KG1 (cell line): ENCODE data around the gene HCN4.
"Not testable (repeated sequence)": the region's sequence is repeated elsewhere in the genome, so short reads cannot be mapped to it uniquely, and the experiment has no call there.

ENCODE experiments used
- DNase-seq: peaks from one replicate; lab custom pipeline; 2025; lab: John Stamatoyannopoulos, UW

Gene HCN4

GRCh38 chr15:73368301-73369136 is at the start of gene HCN4:
Gene HCN4, minus strand, starts transcription at chr15:73368958. Its CDS starts 688 bp downstream, at chr15:73368270.
- DNase-seq: no peak

DNA sequence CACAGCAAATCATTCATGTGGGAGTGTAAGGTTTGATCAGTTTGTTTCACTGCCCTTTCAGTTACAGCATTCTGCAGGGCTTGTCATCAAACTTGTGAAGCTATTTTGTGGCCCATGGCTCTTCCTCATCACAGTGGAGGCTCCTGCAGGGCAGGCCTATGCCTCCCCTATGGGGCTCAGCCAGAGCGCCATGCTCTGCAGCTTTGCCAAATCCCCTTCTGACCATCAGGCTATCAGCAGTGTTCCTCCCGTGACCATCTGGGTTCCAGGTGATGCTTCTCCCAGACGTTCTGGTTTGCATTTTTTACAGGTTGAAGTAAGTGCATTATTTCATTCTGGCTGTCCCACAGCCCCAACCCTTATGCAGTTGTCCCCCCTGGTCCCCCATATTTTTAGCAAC is 46.1 kb upstream of the HCN4 start:
- DNase-seq: no peak

- DNase-seq: no peak
These were observed 34.4 kb upstream of the HCN4 start for GRCh38 chr15:73403171-73403570.

DNA sequence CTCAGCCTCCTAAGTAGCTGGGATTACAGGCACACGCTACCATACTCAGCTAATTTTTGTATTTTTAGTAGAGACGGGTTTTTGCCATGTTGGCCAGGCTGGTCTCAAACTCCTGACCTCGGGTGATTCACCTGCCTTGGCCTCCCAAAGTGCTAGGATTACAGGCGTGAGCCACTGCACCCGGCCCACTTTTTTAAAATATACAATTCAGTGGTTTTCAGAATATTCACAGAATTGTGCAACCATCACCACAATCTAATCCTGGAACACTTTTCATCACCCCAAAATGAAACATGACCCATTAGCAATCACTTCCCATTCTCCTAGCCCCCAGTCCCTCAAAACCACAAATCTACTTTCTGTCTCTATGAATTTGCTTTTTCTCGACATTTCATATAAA is 31.5 kb upstream of the HCN4 start:
- DNase-seq: not testable (repeated sequence)

DNA sequence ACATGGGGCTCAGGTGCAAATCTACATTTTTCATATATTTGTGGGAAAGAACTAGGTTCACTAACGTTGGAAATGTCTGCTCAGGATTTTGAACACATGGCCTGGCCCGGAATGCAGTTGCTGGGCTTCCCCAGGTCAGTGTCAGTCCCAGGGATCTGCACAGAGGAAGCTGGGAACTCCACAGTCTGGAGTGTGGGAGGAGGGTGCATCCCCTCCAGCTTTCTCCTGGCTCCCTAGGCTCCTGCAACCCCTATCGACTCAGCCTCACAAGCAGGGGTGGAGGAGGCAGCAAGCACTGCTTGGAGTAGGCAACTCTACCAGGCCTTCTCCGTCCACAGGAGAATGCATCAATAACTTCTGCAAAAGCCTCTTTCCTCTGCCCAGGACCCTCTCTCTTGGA is 30.1 kb upstream of the HCN4 start:
- DNase-seq: no peak

DNA sequence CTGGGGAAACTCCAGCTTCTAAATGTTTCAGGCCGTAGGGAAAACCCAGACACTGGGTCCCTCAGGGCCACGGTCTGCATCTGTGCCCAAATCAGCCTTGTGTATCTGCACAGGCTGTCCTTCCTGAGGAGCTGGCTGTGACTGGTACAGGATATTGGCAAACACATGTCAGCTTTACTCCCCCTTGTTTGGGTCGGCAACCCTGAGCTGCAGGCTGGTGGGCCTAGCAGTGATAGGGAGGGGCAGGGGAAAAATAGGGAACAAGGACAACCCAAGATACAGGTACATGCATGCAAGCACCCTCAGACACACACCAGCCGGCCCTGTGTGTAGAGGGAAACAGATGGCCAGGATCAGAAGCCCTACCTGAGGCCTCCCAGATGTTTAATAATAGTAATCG is 28.7 kb upstream of the HCN4 start:
- no peak for DNase-seq

DNA sequence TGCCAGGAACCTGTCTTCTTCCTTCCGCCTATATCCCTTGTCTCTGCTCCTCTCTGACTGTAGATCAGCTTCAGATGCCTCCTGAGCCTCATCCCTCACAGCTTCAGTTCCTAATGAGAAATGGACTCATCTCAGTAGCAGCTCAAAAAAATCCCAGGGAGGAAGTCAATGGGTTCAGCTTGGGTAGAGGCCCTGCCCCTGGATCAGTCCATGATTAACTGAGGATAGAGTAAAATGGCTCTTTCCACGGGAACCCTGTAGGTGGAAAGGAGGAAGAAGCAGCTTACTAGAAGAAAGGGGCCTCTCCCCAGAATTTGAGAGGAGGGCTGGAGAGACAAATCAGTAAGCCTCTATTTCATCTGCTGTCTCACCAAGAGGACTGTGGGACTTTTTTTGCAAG is 26.9 kb upstream of the HCN4 start:
- no peak for DNase-seq

DNA sequence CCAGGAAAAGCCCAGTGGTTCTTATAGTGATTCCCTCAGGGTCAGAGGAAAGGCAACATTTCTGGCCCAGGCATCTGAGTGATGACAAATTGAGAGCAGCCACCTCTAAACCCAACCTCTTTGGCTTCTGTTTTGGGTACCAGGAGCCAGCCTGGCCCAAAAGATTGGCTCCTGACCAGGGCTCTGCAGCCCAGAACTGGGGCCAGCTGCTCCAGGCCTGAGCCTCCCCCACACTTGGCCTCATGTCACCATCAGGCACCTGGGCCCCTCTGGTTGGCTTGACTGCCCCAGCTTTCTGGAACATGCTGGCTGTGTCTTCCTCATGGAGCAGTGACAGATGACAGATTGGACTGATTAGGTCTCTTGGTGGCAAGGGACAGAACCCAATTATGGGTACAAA is 26.0 kb upstream of the HCN4 start:
- no peak for DNase-seq

- no peak for DNase-seq
These were observed 24.6 kb upstream of the HCN4 start for GRCh38 chr15:73393336-73393735.

- no peak for DNase-seq
These were observed 23.3 kb upstream of the HCN4 start for GRCh38 chr15:73392025-73392424.

GRCh38 chr15:73391128-73391872 is 22.5 kb upstream of the HCN4 start:
- no peak for DNase-seq

DNA sequence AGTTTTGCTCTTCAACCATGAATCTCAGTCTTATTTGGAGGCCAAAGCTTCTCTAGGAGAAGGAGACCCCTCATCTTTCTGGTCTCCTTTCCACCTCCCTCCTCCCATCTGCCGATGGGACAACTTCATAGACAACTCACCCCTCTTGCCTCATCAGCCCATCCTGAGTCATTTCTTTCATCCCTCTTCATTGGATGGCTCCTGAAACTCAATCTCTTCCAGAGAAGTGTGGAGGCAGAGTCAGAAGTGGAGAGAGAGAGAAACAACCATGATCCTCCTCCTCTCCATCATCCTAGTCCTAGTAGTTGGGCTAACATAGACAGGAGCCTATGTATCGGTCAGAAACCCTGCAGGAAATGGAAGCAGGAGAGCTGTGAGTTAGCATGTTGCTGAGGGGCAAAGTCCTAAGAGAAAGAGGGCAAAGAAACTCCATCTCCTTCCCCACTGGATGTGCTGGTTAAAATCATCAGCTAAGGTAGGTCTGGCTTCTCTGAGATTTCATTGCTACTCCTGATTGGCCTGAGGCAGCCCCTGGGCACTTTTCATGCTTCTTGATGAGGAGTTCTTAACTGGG is 21.3 kb upstream of the HCN4 start:
- DNase-seq: no peak

DNA sequence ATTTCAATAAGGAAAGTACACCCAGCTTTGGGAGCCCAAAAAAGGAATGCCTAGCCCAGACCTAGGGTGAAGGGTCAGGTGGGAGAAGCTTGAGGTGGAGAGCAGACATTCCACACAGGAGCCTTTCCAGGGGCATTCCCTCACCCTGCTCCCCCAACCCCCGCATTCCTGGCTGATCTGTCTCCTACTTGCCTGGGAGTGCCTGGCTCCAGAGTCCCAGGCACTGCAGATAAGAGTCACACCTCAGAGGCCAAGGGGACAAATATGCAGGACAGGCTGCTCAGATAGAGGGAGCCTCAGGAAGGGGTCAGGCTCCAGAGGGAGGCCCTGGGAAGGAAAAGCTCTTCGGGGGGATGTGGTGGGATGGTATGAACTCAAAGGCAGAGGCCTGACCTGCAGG is 20.8 kb upstream of the HCN4 start:
- no peak for DNase-seq

DNA sequence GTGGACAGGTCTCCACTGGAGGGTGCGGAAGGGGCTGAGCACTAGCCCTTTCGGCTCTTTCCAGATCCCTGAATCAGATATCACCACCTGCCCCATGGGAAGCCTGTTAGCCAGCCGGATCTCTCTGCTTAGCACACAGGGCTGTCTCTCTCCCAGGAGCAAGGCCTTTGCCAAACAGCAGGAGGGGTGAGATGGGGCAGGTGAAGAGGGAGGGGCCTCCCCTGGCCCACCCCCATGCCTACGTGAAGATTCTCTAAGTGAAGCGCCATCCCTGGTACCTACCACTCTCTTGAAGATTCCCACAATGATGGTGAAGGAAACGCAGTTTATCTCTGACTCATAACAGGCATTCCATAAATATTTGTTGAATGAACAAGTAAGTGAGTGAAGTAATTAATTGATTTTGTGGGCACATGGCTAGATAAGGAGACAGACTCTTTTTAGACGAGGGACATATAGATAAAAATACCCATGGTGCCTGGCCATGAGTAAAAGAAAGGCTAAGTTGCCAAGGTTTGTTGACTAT is 19.6 kb upstream of the HCN4 start:
- no peak for DNase-seq

DNA sequence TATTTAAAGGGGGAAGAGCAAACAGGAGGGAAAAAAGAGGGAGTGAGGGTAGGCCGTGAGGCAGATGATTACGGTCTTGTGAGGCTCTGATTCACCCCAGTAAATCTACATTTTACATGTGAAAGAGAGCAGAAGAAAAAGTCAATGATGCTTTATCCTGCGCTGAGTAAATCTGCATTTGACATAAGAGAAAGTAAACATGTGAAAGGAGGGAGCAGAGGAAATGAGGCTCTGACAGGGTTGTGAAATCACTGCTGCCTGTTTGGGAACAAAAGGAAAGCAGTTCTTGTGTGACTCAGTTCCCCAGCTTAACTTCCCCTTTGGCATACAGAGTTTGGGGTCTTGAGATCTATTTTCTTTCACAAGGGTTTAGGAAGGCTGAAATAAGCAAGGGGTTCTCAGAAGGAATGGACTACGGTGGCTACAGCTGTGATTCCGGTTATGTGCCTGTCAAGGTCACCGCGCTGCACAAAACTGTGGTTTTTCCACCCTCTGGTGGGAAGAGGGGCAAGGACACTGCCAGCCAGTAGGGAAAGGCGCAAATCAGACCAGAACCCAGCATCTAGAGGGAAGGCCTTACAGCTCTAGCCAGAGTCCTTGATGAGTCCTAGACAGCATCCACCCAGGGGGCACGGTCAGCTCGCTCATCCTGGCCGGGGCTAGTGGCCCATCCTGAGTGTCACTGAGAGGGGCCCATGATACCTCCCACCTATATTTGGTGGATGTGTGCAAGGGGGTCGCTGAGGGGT is 18.9 kb upstream of the HCN4 start:
- DNase-seq: no peak

DNA sequence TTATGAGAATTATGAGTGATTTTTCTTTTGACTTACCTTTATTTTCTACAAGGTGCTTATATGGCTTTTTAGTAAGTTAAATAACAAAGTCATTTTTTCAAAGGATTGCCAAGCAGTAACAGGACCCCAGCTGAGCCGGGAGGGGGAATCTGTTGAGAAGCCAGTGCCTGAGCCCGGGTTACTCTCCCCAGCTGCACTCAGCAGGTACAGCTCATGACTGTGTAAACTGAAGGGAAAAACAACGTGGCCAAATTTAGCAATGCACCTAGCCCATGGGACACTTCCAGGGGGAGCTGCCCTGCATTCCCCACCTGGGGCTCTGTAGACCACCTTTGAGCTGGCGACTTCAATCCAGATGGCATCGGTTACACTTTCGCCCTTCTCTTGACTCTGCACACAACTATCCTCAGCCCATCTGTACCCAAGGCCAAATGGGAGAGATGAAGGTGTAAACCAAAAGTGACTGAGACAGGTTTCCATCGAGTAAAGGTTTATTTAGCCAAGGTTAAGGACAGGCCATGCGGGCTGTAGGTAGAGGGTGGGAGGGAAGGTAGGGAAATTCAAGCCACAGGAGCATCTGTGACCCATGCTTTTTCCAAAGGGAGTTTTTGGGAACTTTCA is 18.2 kb upstream of the HCN4 start:
- no peak for DNase-seq

GRCh38 chr15:73386238-73386637 is 17.5 kb upstream of the HCN4 start:
- DNase-seq: no peak

- DNase-seq: no peak
These were observed 16.4 kb upstream of the HCN4 start for GRCh38 chr15:73385205-73385604.

DNA sequence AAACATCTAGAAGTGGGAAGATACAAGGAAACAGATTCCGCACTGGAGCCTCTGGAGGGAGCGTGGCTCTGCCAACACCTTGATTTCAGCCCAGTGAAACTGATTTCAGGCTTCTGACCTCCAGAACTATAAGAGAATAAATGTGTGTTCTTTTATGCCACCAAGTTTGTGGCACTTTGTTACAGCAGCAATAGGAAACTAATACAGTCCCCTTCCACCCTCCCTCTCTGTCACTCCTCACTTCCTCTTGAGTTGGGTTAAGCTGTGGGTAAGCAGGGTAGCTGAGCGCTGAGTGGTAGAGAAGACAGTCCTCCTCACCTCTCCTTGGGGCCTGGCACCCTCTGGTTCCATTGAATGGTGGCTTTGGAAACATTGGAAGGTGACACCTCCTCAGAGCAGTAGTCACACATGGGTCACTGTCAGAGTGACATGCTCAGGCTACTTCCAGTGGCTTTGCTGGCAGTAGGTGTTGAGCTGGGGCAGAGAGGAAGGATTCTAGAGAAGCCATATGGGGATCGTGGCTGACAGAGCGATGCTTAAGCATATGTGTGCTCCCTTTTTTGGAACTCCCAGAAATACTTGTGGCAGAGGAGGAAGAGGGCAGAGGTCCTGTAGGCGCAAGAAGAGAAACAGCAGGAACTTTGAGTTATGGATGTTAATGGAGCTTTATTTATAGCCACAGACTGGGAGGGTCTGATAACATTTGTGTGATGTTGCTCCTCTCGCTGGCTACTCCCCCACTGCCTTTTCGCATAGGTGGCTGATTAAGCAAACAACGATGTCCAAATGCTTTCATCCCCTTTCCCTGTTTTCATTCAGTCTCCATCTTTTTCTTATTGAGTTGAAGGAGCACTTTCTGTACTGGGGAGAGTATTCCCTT is 14.8 kb upstream of the HCN4 start:
- DNase-seq: no peak

GRCh38 chr15:73382115-73382514 is 13.4 kb upstream of the HCN4 start:
- no peak for DNase-seq

GRCh38 chr15:73380661-73381060 is 11.9 kb upstream of the HCN4 start:
- DNase-seq: no peak
